ENCODE results near the gene SULT2B1.

The SULT2B1 gene

GRCh38 chr19:48596679-48597465, 44.9 kb downstream of the SULT2B1 start:
- no peaks in the 10 kb centered on the region for H3K36me3 ChIP-seq (replicated peaks; ENCODE audit: insufficient read depth, low read length)
- H3F3A ChIP-seq (ENCODE audit: insufficient read depth, low read length) = no peaks in the 10 kb centered on the region
- no peak for TF ChIP-seq CTCF (IDR thresholded peaks at IDR 0.05; ENCODE audit: low read length)
- no peak for TF ChIP-seq EZH2 (optimal IDR thresholded peaks at IDR 0.05; ENCODE audit: low read depth, low read length)
- no peak for TF ChIP-seq EZH2phosphoT487 (IDR thresholded peaks at IDR 0.05; ENCODE audit: low read length)
- H3K9ac ChIP-seq (ENCODE audit: low read length) = no peak overlapping the region
- no peaks in the 10 kb centered on the region for H3K9me3 ChIP-seq (replicated peaks; ENCODE audit: insufficient read depth, low read length)
- H2AFZ ChIP-seq (ENCODE audit: low read length) = no peak overlapping the region
- DNase-seq = no peak
- no peak overlapping the region for H3K4me3 ChIP-seq (ENCODE audit: low read length)
- no peaks in the 10 kb centered on the region for H3K9me2 ChIP-seq (replicated peaks; ENCODE audit: insufficient read depth, low read length)
- no peaks in the 10 kb centered on the region for H3K4me1 ChIP-seq (ENCODE audit: low read length)
- no peaks in the 10 kb centered on the region for H3K79me2 ChIP-seq (ENCODE audit: low read length)
- peaks cover 83% of the 10 kb centered on the region for H3K27me3 ChIP-seq (replicated peaks; ENCODE audit: insufficient read depth, low read length)
- H3K27ac ChIP-seq (ENCODE audit: low read length) = no peak overlapping the region
- no peak overlapping the region for H3K4me2 ChIP-seq (ENCODE audit: low read depth, low read length)
- no peaks in the 10 kb centered on the region for H4K20me1 ChIP-seq (ENCODE audit: insufficient read depth, low read length)

- no peaks in the 10 kb centered on the region for H3K36me3 ChIP-seq (replicated peaks; ENCODE audit: insufficient read depth, low read length)
- H3K4me3 ChIP-seq (ENCODE audit: low read length) = no peak overlapping the region
- H4K20me1 ChIP-seq (ENCODE audit: insufficient read depth, low read length) = no peaks in the 10 kb centered on the region
- no peaks in the 10 kb centered on the region for H3F3A ChIP-seq (ENCODE audit: insufficient read depth, low read length)
- H3K9me2 ChIP-seq (replicated peaks; ENCODE audit: insufficient read depth, low read length) = no peaks in the 10 kb centered on the region
- no peaks in the 10 kb centered on the region for H3K4me1 ChIP-seq (ENCODE audit: low read length)
- H3K27me3 ChIP-seq (replicated peaks; ENCODE audit: insufficient read depth, low read length) = peaks cover 87% of the 10 kb centered on the region
- TF ChIP-seq EZH2 (optimal IDR thresholded peaks at IDR 0.05; ENCODE audit: low read depth, low read length) (no peak), EZH2phosphoT487 (IDR thresholded peaks at IDR 0.05; ENCODE audit: low read length) (no peak), CTCF (IDR thresholded peaks at IDR 0.05; ENCODE audit: low read length) (no peak)
- DNase-seq = no peak
- no peak overlapping the region for H3K4me2 ChIP-seq (ENCODE audit: low read depth, low read length)
- H2AFZ ChIP-seq (ENCODE audit: low read length) = no peak overlapping the region
- H3K9ac ChIP-seq (ENCODE audit: low read length) = no peak overlapping the region
- H3K9me3 ChIP-seq (replicated peaks; ENCODE audit: insufficient read depth, low read length) = no peaks in the 10 kb centered on the region
- H3K27ac ChIP-seq (ENCODE audit: low read length) = no peak overlapping the region
- H3K79me2 ChIP-seq (ENCODE audit: low read length) = no peaks in the 10 kb centered on the region
These were observed 47.2 kb downstream of the SULT2B1 start for GRCh38 chr19:48598996-48599700.

GRCh38 chr19:48600679-48601417, 48.9 kb downstream of the SULT2B1 start:
- H3F3A ChIP-seq (ENCODE audit: insufficient read depth, low read length) = no peaks in the 10 kb centered on the region
- H3K9me2 ChIP-seq (replicated peaks; ENCODE audit: insufficient read depth, low read length) = no peaks in the 10 kb centered on the region
- no peak overlapping the region for H3K27ac ChIP-seq (ENCODE audit: low read length)
- H3K27me3 ChIP-seq (replicated peaks; ENCODE audit: insufficient read depth, low read length) = peaks cover 79% of the 10 kb centered on the region
- TF ChIP-seq EZH2 (optimal IDR thresholded peaks at IDR 0.05; ENCODE audit: low read depth, low read length) (no peak), EZH2phosphoT487 (IDR thresholded peaks at IDR 0.05; ENCODE audit: low read length) (no peak), CTCF (IDR thresholded peaks at IDR 0.05; ENCODE audit: low read length) (no peak)
- no peaks in the 10 kb centered on the region for H3K79me2 ChIP-seq (ENCODE audit: low read length)
- H4K20me1 ChIP-seq (ENCODE audit: insufficient read depth, low read length) = no peaks in the 10 kb centered on the region
- no peak overlapping the region for H3K4me3 ChIP-seq (ENCODE audit: low read length)
- no peak overlapping the region for H2AFZ ChIP-seq (ENCODE audit: low read length)
- no peaks in the 10 kb centered on the region for H3K4me1 ChIP-seq (ENCODE audit: low read length)
- H3K9me3 ChIP-seq (replicated peaks; ENCODE audit: insufficient read depth, low read length) = no peaks in the 10 kb centered on the region
- no peak overlapping the region for H3K9ac ChIP-seq (ENCODE audit: low read length)
- no peaks in the 10 kb centered on the region for H3K36me3 ChIP-seq (replicated peaks; ENCODE audit: insufficient read depth, low read length)
- H3K4me2 ChIP-seq (ENCODE audit: low read depth, low read length) = no peak overlapping the region
- no peak for DNase-seq
